Fibroblast of lung (primary cell): ENCODE data around the gene AK1. TPM values are rescaled to one million over a fixed set of nuclear protein-coding genes. Genes with fewer than 3 reads are reported as not detected.

Experiments
- DNase-seq, 2 donors: peaks; one replicate each; pipeline versions ENCODE4 v3.0.0 to v3.0.0-alpha.2; 2010; ENCODE audit warnings: low read depth in 2 of 2
- H2AFZ ChIP-seq: 2 replicates; pipeline ENCODE4 v1.5.1; 2012; ENCODE audit warnings: low read length, control low read depth, inconsistent platforms
- H3K27ac ChIP-seq: 2 replicates; pipeline ENCODE4 v1.5.1; 2011; ENCODE audit warnings: low read length, control low read depth; ENCODE audit not compliant: insufficient read depth
- H3K27me3 ChIP-seq: 2 replicates; pipeline ENCODE4 v1.5.1; 2011; ENCODE audit warnings: mild to moderate bottlenecking, low read length; ENCODE audit not compliant: control insufficient read depth, insufficient read depth
- H3K36me3 ChIP-seq: 2 replicates; pipeline ENCODE4 v1.5.1; 2011; ENCODE audit warnings: low read length; ENCODE audit not compliant: control insufficient read depth, insufficient read depth
- H3K4me1 ChIP-seq: 2 replicates; pipeline ENCODE4 v1.5.1; 2011; ENCODE audit warnings: low read length; ENCODE audit not compliant: control insufficient read depth, insufficient read depth; ENCODE audit errors: extremely low read depth
- H3K4me2 ChIP-seq: 2 replicates; pipeline ENCODE4 v1.5.1; 2011; ENCODE audit warnings: low read length, control low read depth; ENCODE audit not compliant: insufficient read depth; ENCODE audit errors: extremely low read depth
- H3K4me3 ChIP-seq, 4 experiments: fragments of 200-600 bp in 1 of 4; sonication (generic) in 1 of 4; replicated peaks in 1 of 4; 2 replicates each; pipeline ENCODE4 v1.5.1; 2011 to 2016; ENCODE audit warnings: low read length in 4 of 4, low read depth in 3 of 4, mild to moderate bottlenecking in 3 of 4, control low read depth in 2 of 4, inconsistent platforms in 1 of 4, mixed read lengths in 1 of 4; ENCODE audit not compliant: insufficient read depth in 1 of 4; ENCODE audit errors: control extremely low read depth in 1 of 4
- H3K79me2 ChIP-seq: 2 replicates; pipeline ENCODE4 v1.5.1; 2012; ENCODE audit warnings: mild to moderate bottlenecking, low read length, inconsistent platforms; ENCODE audit not compliant: control insufficient read depth, insufficient read depth
- H3K9ac ChIP-seq: 2 replicates; pipeline ENCODE4 v1.5.1; 2011; ENCODE audit warnings: mild to moderate bottlenecking, low read length, control low read depth; ENCODE audit not compliant: insufficient read depth
- H3K9me3 ChIP-seq: 2 replicates; pipeline ENCODE4 v1.5.1; 2012; ENCODE audit warnings: low read depth, low read length; ENCODE audit not compliant: control insufficient read depth, insufficient read depth
- H4K20me1 ChIP-seq: 2 replicates; pipeline ENCODE4 v1.5.1; 2011; ENCODE audit warnings: low read length; ENCODE audit not compliant: control insufficient read depth, insufficient read depth; ENCODE audit errors: extremely low read depth
- EZH2 ChIP-seq: IDR thresholded peaks from 2 replicates; pipeline ENCODE4 v1.5.1; 2012; ENCODE audit warnings: low read length, control low read depth, mild to moderate bottlenecking; ENCODE audit errors: missing control alignments
- polyA plus RNA-seq, 2 donors: library from polyadenylated mRNA; depleted of rRNA in 1 of 2; stranded (reverse) in 1 of 2; unstranded in 1 of 2; fragments of >200 nt; gene quantifications; 2 replicates each; pipeline ENCODE4 v1.2.1, GENCODE V29; 2011 to 2012; ENCODE audit warnings: missing spikeins in 1 of 2
- total RNA-seq: library from RNA; depleted of rRNA; stranded (reverse); fragments of >200 nt; gene quantifications from 2 replicates; pipeline ENCODE4 v1.2.1, GENCODE V29; 2014
- TF ChIP-seq, protein P1 (sequence below), 2 donors: IDR thresholded peaks in 1 of 2; conservative IDR thresholded peaks in 1 of 2; 1 replicate in 1 of 2; 2 replicates in 1 of 2; pipeline ENCODE4 v1.5.1; 2011 to 2012; ENCODE audit warnings: low read length in 2 of 2, control low read depth in 1 of 2, inconsistent platforms in 1 of 2, low read depth in 1 of 2, mild to moderate bottlenecking in 1 of 2

The AK1 gene
- total and polyA plus RNA-seq, 2 donors (not counting 1 experiment from before 2014, with no cell fraction given) = 47.6 to 73.1 TPM

GRCh38 chr9:127866535-127866934 lies 10.9 kb downstream of the AK1 start:
- Histone ChIP-seq H3K9me3 (no peaks in the 10 kb centered on the region), H3K4me1 (no peaks in the 10 kb centered on the region), H4K20me1 (no peaks in the 10 kb centered on the region), H3K4me2 (no peak overlapping the region), H3K27me3 (no peaks in the 10 kb centered on the region), H3K9ac (no peak overlapping the region), H3K4me3 (no peak overlapping the region), H2AFZ (no peak overlapping the region), H3K79me2 (no peaks in the 10 kb centered on the region), H3K36me3 (peaks cover 19% of the 10 kb centered on the region), H3K27ac (no peak overlapping the region)
- no peak for DNase-seq
- TF ChIP-seq, protein P1, sequence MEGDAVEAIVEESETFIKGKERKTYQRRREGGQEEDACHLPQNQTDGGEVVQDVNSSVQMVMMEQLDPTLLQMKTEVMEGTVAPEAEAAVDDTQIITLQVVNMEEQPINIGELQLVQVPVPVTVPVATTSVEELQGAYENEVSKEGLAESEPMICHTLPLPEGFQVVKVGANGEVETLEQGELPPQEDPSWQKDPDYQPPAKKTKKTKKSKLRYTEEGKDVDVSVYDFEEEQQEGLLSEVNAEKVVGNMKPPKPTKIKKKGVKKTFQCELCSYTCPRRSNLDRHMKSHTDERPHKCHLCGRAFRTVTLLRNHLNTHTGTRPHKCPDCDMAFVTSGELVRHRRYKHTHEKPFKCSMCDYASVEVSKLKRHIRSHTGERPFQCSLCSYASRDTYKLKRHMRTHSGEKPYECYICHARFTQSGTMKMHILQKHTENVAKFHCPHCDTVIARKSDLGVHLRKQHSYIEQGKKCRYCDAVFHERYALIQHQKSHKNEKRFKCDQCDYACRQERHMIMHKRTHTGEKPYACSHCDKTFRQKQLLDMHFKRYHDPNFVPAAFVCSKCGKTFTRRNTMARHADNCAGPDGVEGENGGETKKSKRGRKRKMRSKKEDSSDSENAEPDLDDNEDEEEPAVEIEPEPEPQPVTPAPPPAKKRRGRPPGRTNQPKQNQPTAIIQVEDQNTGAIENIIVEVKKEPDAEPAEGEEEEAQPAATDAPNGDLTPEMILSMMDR (conservative IDR thresholded peaks at IDR 0.05 in 1 of 2, IDR thresholded peaks at IDR 0.05 in 1 of 2; ENCODE audit: low read depth in 1 of 2, low read length in 2 of 2) = no peak
- TF ChIP-seq EZH2 = no peak

GRCh38 chr9:127865645-127866464 lies 11.6 kb downstream of the AK1 start:
- H3K27me3 ChIP-seq = no peaks in the 10 kb centered on the region

GRCh38 chr9:127863191-127863621 lies 14.3 kb downstream of the AK1 start:
- Histone ChIP-seq H3K4me2 (no peak overlapping the region), H3K9me3 (no peaks in the 10 kb centered on the region), H4K20me1 (no peaks in the 10 kb centered on the region), H3K9ac (no peak overlapping the region), H3K27me3 (no peaks in the 10 kb centered on the region), H3K27ac (no peak overlapping the region), H3K4me3 (no peak overlapping the region), H3K36me3 (peaks cover 9% of the 10 kb centered on the region), H3K79me2 (no peaks in the 10 kb centered on the region), H3K4me1 (peaks cover 2% of the 10 kb centered on the region), H2AFZ (no peak overlapping the region)
- DNase-seq = no peak
- TF ChIP-seq, protein P1 (conservative IDR thresholded peaks at IDR 0.05 in 1 of 2, IDR thresholded peaks at IDR 0.05 in 1 of 2; ENCODE audit: low read depth in 1 of 2, low read length in 2 of 2) = no peak
- no peak for TF ChIP-seq EZH2

More at GRCh38 chr9:127865645-127866464, 11.6 kb downstream of the AK1 start:
- no peak for TF ChIP-seq EZH2
- TF ChIP-seq, protein P1 (conservative IDR thresholded peaks at IDR 0.05 in 1 of 2, IDR thresholded peaks at IDR 0.05 in 1 of 2; ENCODE audit: low read depth in 1 of 2, low read length in 2 of 2) = no peak
- H3K79me2 ChIP-seq = no peaks in the 10 kb centered on the region
- no peaks in the 10 kb centered on the region for H3K4me1 ChIP-seq
- H4K20me1 ChIP-seq = no peaks in the 10 kb centered on the region
- no peaks in the 10 kb centered on the region for H3K9me3 ChIP-seq
- no peak overlapping the region for H3K4me3 ChIP-seq
- no peak overlapping the region for H3K27ac ChIP-seq
- no peak overlapping the region for H3K9ac ChIP-seq
- no peak overlapping the region for H3K4me2 ChIP-seq
- no peak overlapping the region for H2AFZ ChIP-seq
- H3K36me3 ChIP-seq = peaks cover 14% of the 10 kb centered on the region
- DNase-seq = no peak
